Astrocyte of the hippocampus (primary cell): ENCODE data around the gene VAV3.
"Not testable (repeated sequence)": the region's sequence is repeated elsewhere in the genome, so short reads cannot be mapped to it uniquely, and the experiment has no call there.

Experiments used
- DNase-seq: peaks from one replicate; pipeline ENCODE4 v3.0.0; 2011; ENCODE audit warnings: low read depth, low spot score

The VAV3 gene

GRCh38 chr1:107965110-107965991 is at the start of gene VAV3:
VAV3 (minus strand) TSS chr1:107965180; CDS start chr1:107964869, 311 bp downstream.
- DNase-seq = peak; percentile 84

- no peak for DNase-seq
Observed at GRCh38 chr1:108012553-108012952, 47.6 kb upstream of the VAV3 start.

DNA sequence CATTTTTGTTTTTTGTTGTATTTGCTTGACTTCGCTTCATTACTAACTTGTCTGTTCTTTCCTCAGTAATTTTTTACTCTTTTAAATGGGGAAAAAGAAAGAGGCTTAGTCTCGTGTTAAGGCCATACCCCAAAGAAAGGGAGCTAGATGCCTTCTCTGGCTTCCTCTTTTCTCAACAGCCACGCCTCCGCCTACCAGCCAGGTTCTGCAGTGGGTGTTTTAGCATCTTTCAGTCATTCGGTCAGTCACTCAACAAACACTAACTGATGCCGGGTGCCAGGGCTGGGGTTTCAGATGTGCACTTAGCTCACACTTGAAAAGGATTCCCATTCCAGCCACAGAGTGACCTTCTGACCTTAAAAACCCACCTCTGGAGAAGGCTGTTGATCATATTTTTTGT is 46.3 kb upstream of the VAV3 start:
- DNase-seq = no peak

- no peak for DNase-seq
Observed at GRCh38 chr1:108010581-108010980, 45.6 kb upstream of the VAV3 start.

- peak; percentile 48 for DNase-seq
Observed at GRCh38 chr1:108009603-108010195, 44.7 kb upstream of the VAV3 start.

DNA sequence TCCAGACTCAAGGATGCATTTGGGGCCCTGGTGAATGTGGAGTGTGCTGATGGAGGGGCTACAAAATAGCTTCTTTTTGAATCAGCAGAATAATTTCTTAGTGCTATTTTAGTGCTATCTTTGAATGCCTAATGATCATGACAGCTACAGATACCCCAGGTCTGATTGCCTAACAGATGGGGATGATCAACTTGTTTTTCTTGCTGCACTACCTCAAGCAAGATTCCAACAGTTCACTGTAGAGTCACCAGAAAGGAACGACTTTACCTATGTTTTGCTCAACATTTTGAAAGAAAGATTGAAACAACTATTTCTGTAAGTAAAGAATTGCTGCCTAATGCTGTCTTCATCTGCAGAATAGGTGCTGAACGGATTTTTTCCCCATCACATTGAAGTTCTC is 42.6 kb upstream of the VAV3 start:
- DNase-seq = no peak

- DNase-seq = no peak
Observed at GRCh38 chr1:108007070-108007469, 42.1 kb upstream of the VAV3 start.

GRCh38 chr1:108004919-108005318 is 39.9 kb upstream of the VAV3 start:
- not testable (repeated sequence) for DNase-seq

DNA sequence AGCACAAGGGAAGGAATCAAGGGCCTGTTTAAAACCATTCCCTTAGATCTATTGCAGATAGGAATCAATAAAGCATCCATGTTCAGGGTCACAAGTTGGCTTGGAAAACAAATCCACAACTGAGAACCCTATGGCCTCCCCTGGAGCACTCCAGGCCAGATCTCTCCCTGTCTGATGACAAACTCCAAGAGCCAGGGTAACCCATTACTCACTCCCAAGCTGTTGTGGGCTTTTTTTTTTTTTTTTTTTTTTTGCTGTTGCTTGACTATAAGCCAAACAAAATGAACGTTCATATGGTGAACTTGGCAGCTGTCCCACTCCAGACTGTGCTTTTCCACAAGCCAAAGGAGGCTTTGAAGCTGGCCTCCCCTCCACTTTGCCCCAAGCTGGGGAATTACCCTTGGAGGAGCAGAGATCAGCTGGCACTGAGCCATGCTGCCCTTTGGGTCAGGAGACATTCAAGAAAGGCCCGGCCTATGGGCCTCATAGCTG is 35.7 kb upstream of the VAV3 start:
- DNase-seq = peak; percentile 86

DNA sequence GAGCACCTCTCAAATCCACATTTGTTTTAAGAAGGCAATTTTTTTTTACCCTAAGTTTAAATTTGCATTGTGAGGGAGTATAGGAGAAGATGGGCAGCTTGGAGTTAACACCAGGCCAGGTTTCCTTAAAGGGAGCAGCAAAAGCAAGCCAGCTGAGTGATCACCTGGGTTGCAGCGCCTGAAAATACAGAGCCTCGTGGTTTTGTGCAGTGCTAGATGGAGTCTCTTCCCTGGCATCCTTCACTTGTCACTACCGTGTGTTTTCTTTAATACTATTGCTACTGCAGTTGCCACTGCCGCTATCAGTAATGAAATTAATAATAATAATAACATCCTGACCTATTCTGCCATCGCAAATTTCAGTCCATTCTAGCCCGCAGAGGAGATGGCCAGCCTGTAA is 35.2 kb upstream of the VAV3 start:
- no peak for DNase-seq

- DNase-seq = no peak
Observed at GRCh38 chr1:107997866-107998265, 32.9 kb upstream of the VAV3 start.

- peak; percentile 52 for DNase-seq
Observed at GRCh38 chr1:107993920-107994319, 28.9 kb upstream of the VAV3 start.

- peak; percentile 5 for DNase-seq
Observed at GRCh38 chr1:107992347-107992746, 27.4 kb upstream of the VAV3 start.

- peak; percentile 16 for DNase-seq
Observed at GRCh38 chr1:107991371-107992066, 26.5 kb upstream of the VAV3 start.

GRCh38 chr1:107990606-107991005 is 25.6 kb upstream of the VAV3 start:
- DNase-seq = no peak

GRCh38 chr1:107981277-107981676 is 16.3 kb upstream of the VAV3 start:
- no peak for DNase-seq

DNA sequence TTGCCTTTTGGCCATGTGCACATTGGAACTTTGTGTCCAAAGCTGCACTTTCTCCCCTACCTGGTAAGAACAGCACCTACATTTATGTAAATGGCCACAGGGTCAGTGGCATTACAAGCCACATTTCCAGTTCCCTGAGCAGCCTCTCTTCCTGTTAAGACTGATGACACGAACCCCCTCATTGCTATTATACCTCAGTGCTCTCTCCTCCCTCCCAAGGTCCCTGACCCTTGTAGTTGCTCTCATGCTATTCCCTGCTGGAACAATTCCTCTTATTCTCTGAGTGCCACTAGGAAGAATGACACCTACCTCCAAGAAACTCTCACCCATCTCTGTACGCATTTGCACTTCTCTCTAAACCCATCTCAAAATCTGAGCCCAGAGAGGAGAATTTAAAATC is 14.9 kb upstream of the VAV3 start:
- no peak for DNase-seq

- DNase-seq = no peak
Observed at GRCh38 chr1:107979088-107979487, 14.1 kb upstream of the VAV3 start.

DNA sequence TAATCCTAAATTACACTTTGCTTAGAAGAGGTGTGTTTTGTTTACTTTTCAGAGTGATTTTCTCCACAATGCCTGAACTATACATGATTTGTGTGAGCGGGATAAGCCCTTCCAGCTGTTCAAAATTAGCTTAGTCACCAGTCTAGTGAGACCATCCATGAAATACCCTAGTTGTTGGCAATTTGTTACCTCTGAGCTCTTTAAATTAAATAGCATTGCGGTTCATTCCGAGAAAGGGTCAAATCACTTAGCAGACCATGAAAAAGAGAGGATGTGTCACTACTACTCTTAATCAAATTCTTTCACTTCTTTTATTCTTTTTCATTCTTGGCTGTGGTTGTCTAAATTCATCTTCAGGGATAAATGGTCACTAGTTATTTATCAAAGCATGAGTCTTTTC is 11.9 kb upstream of the VAV3 start:
- DNase-seq = peak; percentile 72

- no peak for DNase-seq
Observed at GRCh38 chr1:107976431-107976830, 11.5 kb upstream of the VAV3 start.

- no peak for DNase-seq
Observed at GRCh38 chr1:107975851-107976250, 10.9 kb upstream of the VAV3 start.

DNA sequence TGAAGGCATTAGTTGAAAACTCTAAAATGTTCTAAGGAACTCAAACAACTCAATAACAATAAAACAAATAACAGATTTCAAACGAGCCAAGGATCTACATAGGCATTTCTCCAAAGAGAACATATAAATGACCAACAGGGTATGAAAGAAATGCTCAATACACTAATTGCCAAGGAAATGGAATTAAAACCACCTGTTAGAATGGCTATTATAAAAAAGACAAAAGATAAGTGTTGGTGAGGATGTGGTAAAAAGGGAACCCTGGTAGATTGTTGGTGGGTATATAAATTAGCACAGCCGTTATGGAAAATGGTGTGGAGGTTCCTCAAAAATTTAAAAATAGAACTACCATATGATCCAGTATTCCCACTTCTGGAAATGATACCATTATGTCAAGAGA is 9.1 kb upstream of the VAV3 start:
- DNase-seq = no peak
